GM12872 (cell line): ENCODE results near the gene HOXD11.

Experiments used
- TF ChIP-seq, protein P1 (sequence below): IDR thresholded peaks from 3 replicates; pipeline ENCODE4 v1.5.1; 2011; ENCODE audit warnings: low read depth, mild to moderate bottlenecking, low read length, moderate library complexity; ENCODE audit not compliant: insufficient read depth

Gene HOXD11

GRCh38 chr2:176088048-176088936 is 18.8 kb upstream of the HOXD11 start:
- TF ChIP-seq, protein P1, sequence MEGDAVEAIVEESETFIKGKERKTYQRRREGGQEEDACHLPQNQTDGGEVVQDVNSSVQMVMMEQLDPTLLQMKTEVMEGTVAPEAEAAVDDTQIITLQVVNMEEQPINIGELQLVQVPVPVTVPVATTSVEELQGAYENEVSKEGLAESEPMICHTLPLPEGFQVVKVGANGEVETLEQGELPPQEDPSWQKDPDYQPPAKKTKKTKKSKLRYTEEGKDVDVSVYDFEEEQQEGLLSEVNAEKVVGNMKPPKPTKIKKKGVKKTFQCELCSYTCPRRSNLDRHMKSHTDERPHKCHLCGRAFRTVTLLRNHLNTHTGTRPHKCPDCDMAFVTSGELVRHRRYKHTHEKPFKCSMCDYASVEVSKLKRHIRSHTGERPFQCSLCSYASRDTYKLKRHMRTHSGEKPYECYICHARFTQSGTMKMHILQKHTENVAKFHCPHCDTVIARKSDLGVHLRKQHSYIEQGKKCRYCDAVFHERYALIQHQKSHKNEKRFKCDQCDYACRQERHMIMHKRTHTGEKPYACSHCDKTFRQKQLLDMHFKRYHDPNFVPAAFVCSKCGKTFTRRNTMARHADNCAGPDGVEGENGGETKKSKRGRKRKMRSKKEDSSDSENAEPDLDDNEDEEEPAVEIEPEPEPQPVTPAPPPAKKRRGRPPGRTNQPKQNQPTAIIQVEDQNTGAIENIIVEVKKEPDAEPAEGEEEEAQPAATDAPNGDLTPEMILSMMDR, result peak; percentile 72

DNA sequence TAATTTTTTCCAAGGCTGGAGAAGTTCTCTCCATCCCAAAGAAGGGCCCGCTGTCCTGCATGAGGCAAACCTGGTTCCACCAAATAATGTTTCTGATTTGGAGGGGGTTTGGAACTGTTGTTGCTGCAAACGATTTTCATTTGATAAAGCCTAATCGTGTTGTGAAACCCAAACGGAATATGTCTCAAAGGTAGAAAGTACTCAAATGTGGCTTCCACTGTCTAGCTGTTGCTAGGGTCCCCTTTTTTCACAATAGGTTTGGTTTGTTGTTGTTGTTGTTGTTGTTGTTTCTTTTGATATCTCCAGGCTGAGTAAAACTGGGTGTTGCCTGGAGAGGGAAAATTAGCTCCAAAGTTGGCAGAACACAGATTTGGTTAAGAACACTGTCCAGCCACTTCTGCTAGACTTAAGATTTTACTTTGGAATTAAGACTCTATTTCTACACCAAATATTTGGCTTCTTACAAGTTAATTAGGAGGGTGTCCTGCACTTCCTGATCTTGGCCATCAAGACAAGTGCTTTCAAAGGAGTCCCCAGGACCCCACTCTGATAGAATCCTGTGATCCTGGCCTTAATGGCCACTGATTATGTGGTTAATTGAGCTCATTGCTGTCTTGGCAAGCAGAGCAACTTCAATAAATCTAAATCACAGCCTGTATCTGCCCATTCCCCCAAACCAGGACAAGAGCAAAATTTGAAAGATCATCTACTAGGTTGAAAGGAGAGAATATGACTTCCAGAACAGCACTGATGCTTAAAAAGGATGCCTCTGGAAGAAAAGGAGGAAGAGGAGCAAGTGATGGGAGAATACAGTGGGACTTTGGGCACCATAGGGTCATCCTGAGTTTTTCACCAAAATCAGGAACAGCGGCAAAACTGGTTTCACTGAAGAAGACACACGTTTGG is 17.9 kb upstream of the HOXD11 start:
- TF ChIP-seq, protein P1, result no peak

DNA sequence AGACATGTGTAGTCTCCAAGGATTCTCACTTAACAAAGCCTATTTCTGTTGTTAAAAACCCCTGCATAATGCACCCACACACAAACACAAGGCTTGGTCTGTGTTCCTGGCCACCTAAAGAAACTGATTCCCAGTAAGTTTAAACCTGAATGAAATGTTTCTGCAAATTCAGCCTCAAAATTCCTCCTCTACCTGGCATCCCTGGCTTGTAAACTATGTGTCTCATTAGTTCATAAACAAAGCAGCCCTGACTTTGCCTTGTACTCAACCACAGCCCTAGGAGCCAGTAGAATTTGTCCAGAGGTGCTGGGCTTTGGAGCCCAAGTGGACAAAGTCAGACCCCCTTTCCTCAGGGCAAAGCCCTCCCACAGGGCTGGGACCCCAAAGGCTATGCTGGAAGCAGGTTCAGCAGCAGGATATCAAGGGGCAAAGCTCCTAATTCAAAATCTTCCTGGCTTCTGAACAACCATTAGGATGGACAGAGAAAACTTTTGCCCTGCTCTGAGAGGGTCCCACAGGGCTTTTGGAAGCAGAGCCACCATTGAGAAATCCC is 17.2 kb upstream of the HOXD11 start:
- TF ChIP-seq, protein P1, result no peak

DNA sequence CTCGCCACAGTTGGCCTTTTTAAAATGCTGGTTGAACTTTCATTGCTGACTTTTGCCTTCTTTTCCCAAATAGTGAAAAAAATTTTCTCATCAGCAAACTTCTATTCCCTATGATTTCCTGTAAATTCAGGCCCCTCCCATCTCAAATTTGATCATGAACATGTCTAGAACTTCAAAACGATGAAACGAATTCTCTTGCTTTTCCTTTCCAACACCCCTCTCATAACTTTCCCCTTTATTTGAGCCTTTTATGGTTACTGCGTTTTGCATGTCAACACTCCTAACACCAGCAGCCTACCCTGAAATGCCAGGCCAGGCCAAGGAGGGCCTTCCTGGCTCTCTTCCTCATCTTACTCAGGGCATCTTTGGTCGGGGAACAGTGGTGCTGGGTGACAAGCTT is 16.2 kb upstream of the HOXD11 start:
- TF ChIP-seq, protein P1, result no peak

GRCh38 chr2:176091329-176092258 is 15.5 kb upstream of the HOXD11 start:
- TF ChIP-seq, protein P1, result no peak

DNA sequence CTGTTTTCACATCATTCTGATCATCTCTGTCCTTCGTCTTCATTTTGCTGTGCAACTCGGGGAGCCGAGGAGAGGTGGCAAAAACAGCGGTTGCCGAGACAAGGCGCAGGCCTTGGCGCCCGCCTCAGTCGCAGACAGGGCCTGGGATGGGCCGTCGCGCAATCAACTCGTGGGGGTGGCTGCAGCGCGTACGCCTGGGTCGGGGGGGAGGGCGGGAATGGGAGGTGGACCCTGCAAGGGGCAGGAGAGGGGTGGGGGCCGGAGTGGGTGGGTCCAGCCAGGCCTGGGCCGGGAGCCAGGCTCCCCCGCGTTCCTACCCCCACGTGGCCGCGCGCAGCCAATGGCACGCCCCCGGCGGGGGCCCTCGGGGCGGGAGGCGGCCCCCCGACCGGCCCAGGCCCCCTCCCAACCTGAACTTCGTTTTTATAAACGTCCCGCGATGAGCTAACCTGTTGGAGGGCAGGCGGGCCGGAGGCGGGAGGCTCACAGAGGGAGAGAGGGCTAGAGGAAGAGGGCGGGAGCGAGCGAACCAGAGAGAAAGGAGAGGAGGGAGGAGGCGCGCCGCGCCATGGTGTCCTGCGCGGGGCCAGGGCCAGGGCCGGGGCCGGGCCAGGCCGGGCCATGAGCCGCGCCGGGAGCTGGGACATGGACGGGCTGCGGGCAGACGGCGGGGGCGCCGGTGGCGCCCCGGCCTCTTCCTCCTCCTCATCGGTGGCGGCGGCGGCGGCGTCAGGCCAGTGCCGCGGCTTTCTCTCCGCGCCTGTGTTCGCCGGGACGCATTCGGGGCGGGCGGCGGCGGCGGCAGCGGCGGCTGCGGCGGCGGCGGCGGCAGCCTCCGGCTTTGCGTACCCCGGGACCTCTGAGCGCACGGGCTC is 14.6 kb upstream of the HOXD11 start, which contains the start of gene HOXD13:
Gene HOXD13, plus strand, starts transcription at position 452 of the 875 bp plus-strand sequence. Its CDS starts 170 bp downstream, at position 622.
- TF ChIP-seq, protein P1, result no peak
